ENCODE measurements around the gene DGUOK. TPM values are rescaled to one million over a fixed set of nuclear protein-coding genes. Genes with fewer than 3 reads are reported as not detected.
"Not testable (repeated sequence)": the region's sequence is repeated elsewhere in the genome, so short reads cannot be mapped to it uniquely, and the experiment has no call there.

Gene DGUOK
- total RNA-seq, 1 donor: 81.2 TPM

DNA sequence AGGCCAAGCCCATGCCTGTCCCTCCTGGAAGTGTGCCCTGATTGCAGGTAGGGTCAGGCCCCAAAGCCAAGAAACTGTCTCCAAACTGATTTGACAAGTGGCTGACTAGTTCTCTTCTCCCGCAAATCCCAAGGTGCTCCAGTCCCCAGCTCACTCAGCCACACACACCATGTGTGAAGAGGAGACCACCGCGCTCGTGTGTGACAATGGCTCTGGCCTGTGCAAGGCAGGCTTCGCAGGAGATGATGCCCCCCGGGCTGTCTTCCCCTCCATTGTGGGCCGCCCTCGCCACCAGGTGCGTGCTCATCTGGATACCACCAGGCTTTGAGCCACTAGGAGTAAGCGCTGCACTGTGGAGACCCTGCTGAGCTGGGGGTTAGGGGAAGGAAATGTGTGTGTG is 25.5 kb upstream of the DGUOK start:
- DNase-seq (ENCODE audit: low read depth): no peak
- TF ChIP-seq, protein P1, sequence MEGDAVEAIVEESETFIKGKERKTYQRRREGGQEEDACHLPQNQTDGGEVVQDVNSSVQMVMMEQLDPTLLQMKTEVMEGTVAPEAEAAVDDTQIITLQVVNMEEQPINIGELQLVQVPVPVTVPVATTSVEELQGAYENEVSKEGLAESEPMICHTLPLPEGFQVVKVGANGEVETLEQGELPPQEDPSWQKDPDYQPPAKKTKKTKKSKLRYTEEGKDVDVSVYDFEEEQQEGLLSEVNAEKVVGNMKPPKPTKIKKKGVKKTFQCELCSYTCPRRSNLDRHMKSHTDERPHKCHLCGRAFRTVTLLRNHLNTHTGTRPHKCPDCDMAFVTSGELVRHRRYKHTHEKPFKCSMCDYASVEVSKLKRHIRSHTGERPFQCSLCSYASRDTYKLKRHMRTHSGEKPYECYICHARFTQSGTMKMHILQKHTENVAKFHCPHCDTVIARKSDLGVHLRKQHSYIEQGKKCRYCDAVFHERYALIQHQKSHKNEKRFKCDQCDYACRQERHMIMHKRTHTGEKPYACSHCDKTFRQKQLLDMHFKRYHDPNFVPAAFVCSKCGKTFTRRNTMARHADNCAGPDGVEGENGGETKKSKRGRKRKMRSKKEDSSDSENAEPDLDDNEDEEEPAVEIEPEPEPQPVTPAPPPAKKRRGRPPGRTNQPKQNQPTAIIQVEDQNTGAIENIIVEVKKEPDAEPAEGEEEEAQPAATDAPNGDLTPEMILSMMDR (IDR thresholded peaks at IDR 0.05; ENCODE audit: insufficient read depth, low read depth, low read length): no peak
- no peak overlapping the region for H3K4me3 ChIP-seq (ENCODE audit: low read depth, low read length)

DNA sequence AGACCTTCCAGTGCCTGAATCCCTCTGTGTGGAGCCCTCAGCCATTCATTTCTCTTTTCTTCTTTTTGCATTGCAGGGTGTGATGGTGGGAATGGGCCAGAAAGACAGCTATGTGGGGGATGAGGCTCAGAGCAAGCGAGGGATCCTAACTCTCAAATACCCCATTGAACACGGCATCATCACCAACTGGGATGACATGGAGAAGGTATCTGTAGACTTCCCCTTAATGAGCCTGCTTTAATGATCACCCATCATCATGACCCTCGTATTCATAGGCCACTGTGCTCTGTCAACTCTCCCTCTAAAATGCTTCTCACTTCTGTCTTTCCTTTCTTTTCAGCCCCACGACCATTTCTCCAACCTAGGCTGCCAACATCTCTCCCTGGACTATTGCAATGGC is 24.4 kb upstream of the DGUOK start:
- TF ChIP-seq, protein P1 (IDR thresholded peaks at IDR 0.05; ENCODE audit: insufficient read depth, low read depth, low read length): no peak
- DNase-seq (ENCODE audit: low read depth): no peak
- H3K4me3 ChIP-seq (ENCODE audit: low read depth, low read length): no peak overlapping the region

DNA sequence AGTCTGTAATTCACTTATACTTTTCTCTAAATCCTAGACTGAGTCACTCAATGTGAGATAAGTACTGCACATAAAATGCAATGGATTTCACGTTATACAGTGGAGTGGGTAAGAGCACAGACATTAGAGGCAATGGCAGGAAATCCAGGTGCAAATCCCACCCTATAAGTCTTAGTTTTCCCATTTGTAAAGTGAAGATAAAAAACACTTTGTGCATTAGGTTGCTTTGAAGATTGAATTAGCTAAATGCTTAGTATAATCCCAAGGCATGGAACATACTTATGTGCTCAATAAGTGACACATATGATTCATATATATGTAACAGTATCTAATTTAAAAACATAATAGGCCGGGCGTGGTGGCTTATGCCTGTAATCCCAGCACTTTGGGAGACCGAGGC is 23.4 kb upstream of the DGUOK start:
- DNase-seq (ENCODE audit: low read depth): no peak
- no peak overlapping the region for H3K4me3 ChIP-seq (ENCODE audit: low read depth, low read length)
- TF ChIP-seq, protein P1 (IDR thresholded peaks at IDR 0.05; ENCODE audit: insufficient read depth, low read depth, low read length): no peak

DNA sequence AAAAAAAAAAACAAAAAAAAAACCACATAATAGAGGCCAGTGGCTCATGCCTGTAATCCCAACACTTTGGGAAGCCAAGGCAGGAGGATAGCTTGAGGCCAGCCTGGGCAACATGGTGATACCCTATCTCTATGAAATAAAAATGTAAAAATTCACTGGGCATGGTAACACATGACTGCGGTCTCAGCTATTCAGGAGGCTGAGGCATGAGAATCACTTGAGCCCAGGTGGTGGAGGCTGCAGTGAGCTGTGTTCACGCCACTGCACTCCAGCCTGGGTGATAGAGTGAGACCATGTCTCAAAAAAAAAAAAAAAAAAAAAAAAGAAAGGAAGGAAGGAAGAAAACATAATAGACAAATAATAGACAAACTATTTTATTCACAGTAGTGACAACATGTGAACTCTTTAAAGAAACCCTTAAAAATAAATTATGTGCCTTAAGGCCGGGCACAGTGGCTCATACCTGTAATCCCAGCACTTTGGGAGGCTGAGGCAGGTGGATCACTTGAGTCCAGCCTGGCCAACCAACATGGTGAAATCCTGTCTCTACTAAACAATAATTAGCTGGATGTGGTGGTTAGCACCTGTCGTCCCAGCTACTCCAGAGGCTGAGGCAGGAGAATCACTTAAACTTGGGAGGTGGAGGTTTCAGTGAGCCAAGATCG is 22.6 kb upstream of the DGUOK start:
- DNase-seq (ENCODE audit: low read depth); H3K4me3 ChIP-seq (ENCODE audit: low read depth, low read length): not testable (repeated sequence)

DNA sequence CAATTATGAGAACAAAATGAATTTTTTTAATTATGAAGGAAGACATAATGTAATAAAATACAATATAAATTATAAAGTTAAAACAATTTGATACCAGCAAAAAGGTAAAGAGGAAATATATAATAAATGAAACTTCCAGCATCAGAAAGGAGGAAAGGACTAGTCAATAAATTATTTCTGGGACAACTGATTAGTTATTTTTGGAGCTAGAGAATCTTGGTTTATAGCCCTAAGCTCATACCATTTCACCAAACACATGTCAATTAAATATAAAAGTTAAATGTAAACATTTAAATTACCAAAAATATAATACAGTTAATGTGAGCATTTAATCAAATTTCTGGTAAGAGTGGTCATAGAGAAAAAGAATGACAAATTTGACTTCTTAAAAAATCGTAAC is 21.7 kb upstream of the DGUOK start:
- no peak for DNase-seq (ENCODE audit: low read depth)
- no peak overlapping the region for H3K4me3 ChIP-seq (ENCODE audit: low read depth, low read length)
- TF ChIP-seq, protein P1 (IDR thresholded peaks at IDR 0.05; ENCODE audit: insufficient read depth, low read depth, low read length): no peak

DNA sequence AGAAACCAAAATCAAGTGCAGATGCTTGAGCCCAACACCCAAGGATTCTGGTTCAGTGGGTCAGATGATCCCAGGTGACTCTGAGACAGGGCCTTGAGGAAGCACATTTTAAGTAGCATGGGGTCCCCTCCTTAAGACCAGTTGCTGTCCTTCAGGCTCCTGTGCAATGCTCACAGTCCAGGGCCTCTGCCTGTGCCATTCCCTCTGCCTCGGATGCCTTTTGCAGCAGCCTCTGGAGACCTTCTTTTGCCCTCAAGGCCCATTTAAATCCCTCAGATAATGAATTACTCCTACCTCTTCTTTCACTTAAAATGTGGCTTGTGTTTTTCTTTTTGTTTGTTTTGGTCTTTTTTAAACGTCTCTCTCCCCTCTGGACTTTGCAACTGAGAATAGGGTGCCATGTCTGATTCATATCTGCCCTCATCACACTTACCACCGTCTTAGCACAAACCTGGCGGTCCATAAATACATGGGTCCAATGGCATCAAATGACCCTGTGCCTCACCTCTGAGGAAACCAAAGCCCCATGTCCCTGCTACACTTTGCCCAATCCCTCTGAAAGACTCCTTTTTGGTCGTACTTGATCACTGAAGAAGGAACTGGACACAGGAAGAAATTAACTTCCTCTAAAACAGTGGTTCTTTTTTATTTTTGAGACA is 19.7 kb upstream of the DGUOK start:
- H3K4me3 ChIP-seq (ENCODE audit: low read depth, low read length): no peak overlapping the region
- TF ChIP-seq, protein P1 (IDR thresholded peaks at IDR 0.05; ENCODE audit: insufficient read depth, low read depth, low read length): no peak
- no peak for DNase-seq (ENCODE audit: low read depth)

DNA sequence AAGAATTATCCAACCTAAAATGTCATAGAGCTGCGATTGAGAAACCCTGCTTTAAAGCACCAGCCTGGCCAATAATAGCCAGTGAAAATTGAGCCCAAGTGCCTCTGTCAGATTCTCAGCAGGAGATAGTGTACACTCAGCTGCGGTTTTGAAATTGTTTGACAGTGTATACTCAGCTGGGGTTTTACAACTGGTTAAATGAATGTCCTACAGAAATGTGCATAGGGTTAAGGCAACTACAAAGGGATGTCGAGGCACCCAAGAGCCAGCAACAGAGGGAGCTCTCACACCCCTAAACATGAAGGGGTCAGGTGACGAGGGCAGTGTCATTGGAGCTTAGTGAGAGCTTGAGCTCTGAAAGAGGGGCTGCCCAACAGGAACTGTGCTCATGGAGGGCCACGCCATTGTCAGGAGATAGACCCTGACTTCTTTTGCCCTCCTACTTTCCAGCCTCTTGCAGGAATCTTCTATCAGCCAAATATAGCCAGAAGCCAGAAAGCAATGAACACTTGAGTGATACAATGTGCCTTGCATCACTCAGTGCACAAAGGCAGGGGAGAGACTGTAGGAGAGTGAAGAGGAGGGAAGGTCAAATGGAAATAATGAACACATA is 18.7 kb upstream of the DGUOK start:
- TF ChIP-seq, protein P1 (IDR thresholded peaks at IDR 0.05; ENCODE audit: insufficient read depth, low read depth, low read length): peak; percentile 37
- DNase-seq (ENCODE audit: low read depth): peak; percentile 47

More for the DNA sequence above, 18.7 kb upstream of the DGUOK start:
- no peak overlapping the region for H3K4me3 ChIP-seq (ENCODE audit: low read depth, low read length)

Measured in fibroblast of villous mesenchyme (primary cell).